ENCODE results near the gene VSTM5. TPM values are rescaled to one million over a fixed set of nuclear protein-coding genes. Genes with fewer than 3 reads are reported as not detected.

Gene VSTM5
- total RNA-seq, 1 experiment from 2014 or later = 0.35 TPM

DNA sequence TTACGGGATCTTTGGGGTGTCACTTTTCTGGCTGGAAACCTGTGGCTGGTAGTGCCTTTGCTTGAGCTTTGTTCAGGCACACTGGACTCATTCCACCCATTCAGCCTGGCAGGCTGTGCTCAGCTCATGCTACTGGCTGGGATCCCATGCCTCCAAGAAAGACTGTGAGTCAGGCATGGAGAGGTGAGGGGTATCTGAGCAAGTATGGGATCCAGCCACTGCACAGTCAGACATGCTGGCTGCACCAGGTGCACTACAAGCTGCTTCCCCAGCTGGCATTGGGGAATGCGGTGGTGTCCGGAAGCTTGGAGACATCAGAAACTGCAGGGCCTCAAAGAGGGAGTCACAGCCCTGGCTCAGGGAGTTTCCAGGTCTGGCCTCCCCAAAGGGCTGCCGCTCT lies 78.3 kb downstream of the VSTM5 start:
- peaks cover 12% of the 10 kb centered on the region for H3K4me1 Mint-ChIP-seq
- TF ChIP-seq ZBTB21 (CRISPR knock-in tag; IDR thresholded peaks at IDR 0.05; ENCODE audit: borderline replicate concordance) (no peak), FOXP4 (CRISPR knock-in tag; IDR thresholded peaks at IDR 0.05) (no peak), TEAD4 (CRISPR knock-in tag; IDR thresholded peaks at IDR 0.05) (no peak), MXD4 (CRISPR knock-in tag; IDR thresholded peaks at IDR 0.05; ENCODE audit: borderline replicate concordance) (no peak), SOX15 (CRISPR knock-in tag; IDR thresholded peaks at IDR 0.05) (no peak), NR3C1 (CRISPR knock-in tag; conservative IDR thresholded peaks at IDR 0.05; ENCODE audit: low read depth) (no peak), GTF2I (CRISPR knock-in tag; conservative IDR thresholded peaks at IDR 0.05) (no peak), IRF1 (CRISPR knock-in tag; IDR thresholded peaks at IDR 0.05) (no peak), CREB1 (CRISPR knock-in tag; IDR thresholded peaks at IDR 0.05) (no peak), ZNF671 (CRISPR knock-in tag; IDR thresholded peaks at IDR 0.05) (no peak)
- TF ChIP-seq, protein P1, sequence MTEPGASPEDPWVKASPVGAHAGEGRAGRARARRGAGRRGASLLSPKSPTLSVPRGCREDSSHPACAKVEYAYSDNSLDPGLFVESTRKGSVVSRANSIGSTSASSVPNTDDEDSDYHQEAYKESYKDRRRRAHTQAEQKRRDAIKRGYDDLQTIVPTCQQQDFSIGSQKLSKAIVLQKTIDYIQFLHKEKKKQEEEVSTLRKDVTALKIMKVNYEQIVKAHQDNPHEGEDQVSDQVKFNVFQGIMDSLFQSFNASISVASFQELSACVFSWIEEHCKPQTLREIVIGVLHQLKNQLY (CRISPR knock-in tag; IDR thresholded peaks at IDR 0.05) = no peak
- TF ChIP-seq, protein P2, sequence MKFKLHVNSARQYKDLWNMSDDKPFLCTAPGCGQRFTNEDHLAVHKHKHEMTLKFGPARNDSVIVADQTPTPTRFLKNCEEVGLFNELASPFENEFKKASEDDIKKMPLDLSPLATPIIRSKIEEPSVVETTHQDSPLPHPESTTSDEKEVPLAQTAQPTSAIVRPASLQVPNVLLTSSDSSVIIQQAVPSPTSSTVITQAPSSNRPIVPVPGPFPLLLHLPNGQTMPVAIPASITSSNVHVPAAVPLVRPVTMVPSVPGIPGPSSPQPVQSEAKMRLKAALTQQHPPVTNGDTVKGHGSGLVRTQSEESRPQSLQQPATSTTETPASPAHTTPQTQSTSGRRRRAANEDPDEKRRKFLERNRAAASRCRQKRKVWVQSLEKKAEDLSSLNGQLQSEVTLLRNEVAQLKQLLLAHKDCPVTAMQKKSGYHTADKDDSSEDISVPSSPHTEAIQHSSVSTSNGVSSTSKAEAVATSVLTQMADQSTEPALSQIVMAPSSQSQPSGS (CRISPR knock-in tag; IDR thresholded peaks at IDR 0.05; ENCODE audit: borderline replicate concordance, low read depth) = no peak
- TF ChIP-seq, protein P3, sequence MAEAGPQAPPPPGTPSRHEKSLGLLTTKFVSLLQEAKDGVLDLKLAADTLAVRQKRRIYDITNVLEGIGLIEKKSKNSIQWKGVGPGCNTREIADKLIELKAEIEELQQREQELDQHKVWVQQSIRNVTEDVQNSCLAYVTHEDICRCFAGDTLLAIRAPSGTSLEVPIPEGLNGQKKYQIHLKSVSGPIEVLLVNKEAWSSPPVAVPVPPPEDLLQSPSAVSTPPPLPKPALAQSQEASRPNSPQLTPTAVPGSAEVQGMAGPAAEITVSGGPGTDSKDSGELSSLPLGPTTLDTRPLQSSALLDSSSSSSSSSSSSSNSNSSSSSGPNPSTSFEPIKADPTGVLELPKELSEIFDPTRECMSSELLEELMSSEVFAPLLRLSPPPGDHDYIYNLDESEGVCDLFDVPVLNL (CRISPR knock-in tag; IDR thresholded peaks at IDR 0.05; ENCODE audit: borderline replicate concordance, low read depth) = no peak
- DNase-seq (ENCODE audit: low spot score) (no peak), ATAC-seq (no peak)
- CTCF ChIA-PET = interaction anchor here (1.6 kb wide), 1 partner anchor 12 kb away, joined by 8 read pairs; the partner anchor contains the start of gene MED17
- H3K4me3 Mint-ChIP-seq = no peak overlapping the region
- H3K36me3 Mint-ChIP-seq = 0 out of 2 replicates have a peak, but pooled peaks cover 5% of the 10 kb centered on the region
- POLR2A ChIA-PET = interaction anchor here (1.0 to 1.8 kb wide), 2 partner anchors 12 to 31 kb away, joined by 3 to 6 read pairs; partner anchors contain the start of genes C11orf54, MED17 and TAF1D
- H3K27me3 Mint-ChIP-seq (ENCODE audit: low read depth) = no peaks in the 10 kb centered on the region; the same call in 1 of the 2 replicates
- H3K9me3 Mint-ChIP-seq = peaks cover 11% of the 10 kb centered on the region
- no peak overlapping the region for H3K27ac Mint-ChIP-seq

GRCh38 chr11:93770160-93770559 lies 80.3 kb downstream of the VSTM5 start:
- TF ChIP-seq STAT6 (CRISPR knock-in tag; conservative IDR thresholded peaks at IDR 0.05; ENCODE audit: low read depth) (no peak), MAX (CRISPR knock-in tag; IDR thresholded peaks at IDR 0.05) (no peak), SMAD4 (CRISPR knock-in tag; IDR thresholded peaks at IDR 0.05) (no peak), TP53 (CRISPR knock-in tag; IDR thresholded peaks at IDR 0.05) (no peak), ZNF423 (CRISPR knock-in tag; IDR thresholded peaks at IDR 0.05) (no peak)
- TF ChIP-seq, protein P4, sequence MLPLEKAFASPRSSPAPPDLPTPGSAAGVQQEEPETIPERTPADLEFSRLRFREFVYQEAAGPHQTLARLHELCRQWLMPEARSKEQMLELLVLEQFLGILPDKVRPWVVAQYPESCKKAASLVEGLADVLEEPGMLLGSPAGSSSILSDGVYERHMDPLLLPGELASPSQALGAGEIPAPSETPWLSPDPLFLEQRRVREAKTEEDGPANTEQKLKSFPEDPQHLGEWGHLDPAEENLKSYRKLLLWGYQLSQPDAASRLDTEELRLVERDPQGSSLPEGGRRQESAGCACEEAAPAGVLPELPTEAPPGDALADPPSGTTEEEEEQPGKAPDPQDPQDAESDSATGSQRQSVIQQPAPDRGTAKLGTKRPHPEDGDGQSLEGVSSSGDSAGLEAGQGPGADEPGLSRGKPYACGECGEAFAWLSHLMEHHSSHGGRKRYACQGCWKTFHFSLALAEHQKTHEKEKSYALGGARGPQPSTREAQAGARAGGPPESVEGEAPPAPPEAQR (CRISPR knock-in tag; IDR thresholded peaks at IDR 0.05) = no peak
- H3K27ac Mint-ChIP-seq = no peak overlapping the region
- no peak overlapping the region for H3K4me3 Mint-ChIP-seq
- H3K36me3 Mint-ChIP-seq = 0 out of 2 replicates have a peak, but pooled peaks cover 5% of the 10 kb centered on the region
- no peak for DNase-seq (ENCODE audit: low spot score)
- ChIA-PET POLR2A (no interaction called here), CTCF (no interaction called here)
- peaks cover 12% of the 10 kb centered on the region for H3K4me1 Mint-ChIP-seq
- no peaks in the 10 kb centered on the region; the same call in 1 of the 2 replicates for H3K27me3 Mint-ChIP-seq (ENCODE audit: low read depth)
- ATAC-seq = no peak
- H3K9me3 Mint-ChIP-seq = peaks cover 23% of the 10 kb centered on the region

Data from WTC11 (cell line).